ENCODE results near the gene BANF2.

BANF2 gene

GRCh38 chr20:17667445-17667844 lies 32.3 kb upstream of the BANF2 start:
- peaks cover 49% of the 10 kb centered on the region for H3K4me1 ChIP-seq (ENCODE audit: low read length)
- peaks cover 18% of the 10 kb centered on the region for H3F3A ChIP-seq (ENCODE audit: insufficient read depth, low read length)
- H3K9me2 ChIP-seq (replicated peaks; ENCODE audit: insufficient read depth, low read length) = no peaks in the 10 kb centered on the region

GRCh38 chr20:17668432-17668831 lies 31.3 kb upstream of the BANF2 start:
- H3K27ac ChIP-seq (ENCODE audit: low read length) = no peak overlapping the region
- no peak for TF ChIP-seq EZH2 (optimal IDR thresholded peaks at IDR 0.05; ENCODE audit: low read depth, low read length)
- TF ChIP-seq CTCF (IDR thresholded peaks at IDR 0.05; ENCODE audit: low read length) = no peak
- TF ChIP-seq EZH2phosphoT487 (IDR thresholded peaks at IDR 0.05; ENCODE audit: low read length) = no peak
- H3F3A ChIP-seq (ENCODE audit: insufficient read depth, low read length) = peaks cover 22% of the 10 kb centered on the region
- no peak overlapping the region for H2AFZ ChIP-seq (ENCODE audit: low read length)
- H3K9me2 ChIP-seq (replicated peaks; ENCODE audit: insufficient read depth, low read length) = no peaks in the 10 kb centered on the region
- H3K9ac ChIP-seq (ENCODE audit: low read length) = no peak overlapping the region
- H3K9me3 ChIP-seq (replicated peaks; ENCODE audit: insufficient read depth, low read length) = no peaks in the 10 kb centered on the region
- peaks cover 52% of the 10 kb centered on the region for H3K4me1 ChIP-seq (ENCODE audit: low read length)
- no peak overlapping the region for H3K4me2 ChIP-seq (ENCODE audit: low read depth, low read length)
- H3K36me3 ChIP-seq (replicated peaks; ENCODE audit: insufficient read depth, low read length) = peaks cover 16% of the 10 kb centered on the region; the same call in 1 of the 2 replicates
- H3K79me2 ChIP-seq (ENCODE audit: low read length) = peaks cover 100% of the 10 kb centered on the region
- peaks cover 72% of the 10 kb centered on the region for H4K20me1 ChIP-seq (ENCODE audit: insufficient read depth, low read length)
- DNase-seq = no peak
- no peak overlapping the region for H3K4me3 ChIP-seq (ENCODE audit: low read length)
- no peaks in the 10 kb centered on the region for H3K27me3 ChIP-seq (replicated peaks; ENCODE audit: insufficient read depth, low read length)

More at GRCh38 chr20:17667445-17667844, 32.3 kb upstream of the BANF2 start:
- Histone ChIP-seq H3K4me2 (ENCODE audit: low read depth, low read length) (no peak overlapping the region), H2AFZ (ENCODE audit: low read length) (no peak overlapping the region), H3K4me3 (ENCODE audit: low read length) (no peak overlapping the region), H3K36me3 (replicated peaks; ENCODE audit: insufficient read depth, low read length) (peaks cover 13% of the 10 kb centered on the region; the same call in 1 of the 2 replicates), H3K9me3 (replicated peaks; ENCODE audit: insufficient read depth, low read length) (no peaks in the 10 kb centered on the region), H4K20me1 (ENCODE audit: insufficient read depth, low read length) (peaks cover 74% of the 10 kb centered on the region), H3K27ac (ENCODE audit: low read length) (no peak overlapping the region), H3K9ac (ENCODE audit: low read length) (no peak overlapping the region), H3K79me2 (ENCODE audit: low read length) (peaks cover 100% of the 10 kb centered on the region), H3K27me3 (replicated peaks; ENCODE audit: insufficient read depth, low read length) (no peaks in the 10 kb centered on the region)
- no peak for DNase-seq
- no peak for TF ChIP-seq CTCF (IDR thresholded peaks at IDR 0.05; ENCODE audit: low read length)
- TF ChIP-seq EZH2 (optimal IDR thresholded peaks at IDR 0.05; ENCODE audit: low read depth, low read length) = no peak
- TF ChIP-seq EZH2phosphoT487 (IDR thresholded peaks at IDR 0.05; ENCODE audit: low read length) = no peak

DNA sequence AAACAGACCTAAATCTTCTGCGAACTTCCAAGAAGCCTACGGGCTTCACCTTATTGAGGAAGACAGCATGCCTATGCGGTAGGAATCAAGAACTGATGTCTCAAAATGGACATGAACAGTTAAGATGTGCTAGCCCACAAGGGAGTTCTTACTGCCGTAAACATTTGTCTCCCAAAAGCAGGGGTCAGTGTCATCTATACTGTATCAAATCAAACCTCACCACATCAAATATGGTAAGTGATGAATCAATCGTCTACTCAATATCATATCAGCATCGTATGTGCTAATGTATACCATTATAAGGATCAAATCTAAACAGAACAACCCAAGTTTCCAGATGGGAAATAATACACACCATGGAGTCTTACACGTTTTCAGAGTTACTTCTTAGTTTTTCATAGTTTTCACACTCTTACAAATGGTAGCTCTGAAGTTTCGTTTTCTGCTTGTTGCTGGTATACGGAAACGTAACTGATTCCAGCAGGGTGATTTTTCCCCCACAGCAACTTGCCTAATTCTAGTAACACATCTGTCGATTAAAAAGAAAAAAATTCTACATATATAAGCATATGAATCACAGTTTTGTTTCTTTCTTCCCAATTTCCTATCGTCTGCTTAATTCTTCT lies 30.3 kb upstream of the BANF2 start:
- Histone ChIP-seq H3F3A (ENCODE audit: insufficient read depth, low read length) (peaks cover 22% of the 10 kb centered on the region), H3K36me3 (replicated peaks; ENCODE audit: insufficient read depth, low read length) (peaks cover 16% of the 10 kb centered on the region; the same call in 1 of the 2 replicates), H3K4me2 (ENCODE audit: low read depth, low read length) (peak overlapping the region; percentile 28; the same call in 1 of the 2 replicates), H3K9me2 (replicated peaks; ENCODE audit: insufficient read depth, low read length) (no peaks in the 10 kb centered on the region), H3K79me2 (ENCODE audit: low read length) (peaks cover 100% of the 10 kb centered on the region), H4K20me1 (ENCODE audit: insufficient read depth, low read length) (peaks cover 72% of the 10 kb centered on the region), H3K27me3 (replicated peaks; ENCODE audit: insufficient read depth, low read length) (no peaks in the 10 kb centered on the region), H3K27ac (ENCODE audit: low read length) (peak overlapping the region; percentile 31; the same call in 1 of the 2 replicates), H3K9me3 (replicated peaks; ENCODE audit: insufficient read depth, low read length) (no peaks in the 10 kb centered on the region), H2AFZ (ENCODE audit: low read length) (no peak overlapping the region), H3K9ac (ENCODE audit: low read length) (no peak overlapping the region), H3K4me1 (ENCODE audit: low read length) (peaks cover 51% of the 10 kb centered on the region), H3K4me3 (ENCODE audit: low read length) (no peak overlapping the region)
- TF ChIP-seq EZH2 (optimal IDR thresholded peaks at IDR 0.05; ENCODE audit: low read depth, low read length) = no peak
- no peak for TF ChIP-seq CTCF (IDR thresholded peaks at IDR 0.05; ENCODE audit: low read length)
- no peak for TF ChIP-seq EZH2phosphoT487 (IDR thresholded peaks at IDR 0.05; ENCODE audit: low read length)
- peak; percentile 53 for DNase-seq
